GM19328 (cell line): ENCODE results near the gene POLR2J.

Source experiments
- ATAC-seq: cut with Tn5 transposase; IDR thresholded peaks from one replicate; pipeline ENCODE4 v1.9.1; 2021; ENCODE audit warnings: mild to moderate bottlenecking, moderate library complexity; ENCODE audit not compliant: unreplicated experiment

Gene POLR2J

DNA sequence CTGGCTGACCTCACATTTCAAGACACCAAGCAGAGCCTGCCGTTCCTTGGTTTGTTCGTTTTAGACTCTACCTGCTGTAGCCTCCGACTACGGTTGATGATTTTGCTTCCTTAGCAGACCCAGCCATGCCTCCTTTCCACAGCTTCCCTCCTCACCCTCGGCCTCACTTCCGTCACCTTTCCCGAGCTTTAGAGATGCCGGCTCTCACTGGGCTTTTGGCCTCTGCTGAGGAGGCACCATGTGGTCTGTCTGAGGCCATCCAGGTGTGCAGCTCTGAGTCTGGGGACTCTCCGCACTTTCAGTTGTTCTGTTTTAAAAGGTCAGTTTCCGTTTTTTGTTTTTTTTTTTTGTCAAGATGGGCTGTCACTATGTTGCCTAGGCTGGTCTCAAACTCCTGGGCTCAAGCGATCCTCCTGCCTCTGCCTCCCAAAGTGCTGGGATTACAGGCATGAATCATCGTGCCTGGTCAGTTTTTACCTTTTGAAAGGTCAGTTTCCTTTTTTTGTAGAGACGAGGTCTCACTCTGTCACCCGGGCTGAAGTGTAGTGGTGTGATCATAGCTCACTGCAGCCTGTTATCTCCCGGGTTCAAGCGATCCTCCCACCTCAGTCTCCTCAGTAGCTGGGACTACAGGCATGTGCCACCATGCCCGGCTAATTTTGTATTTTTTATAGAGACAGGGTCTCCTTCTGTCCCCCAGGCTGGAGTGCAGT, 33.6 kb downstream of the POLR2J start:
- peak; percentile 44 for ATAC-seq

DNA sequence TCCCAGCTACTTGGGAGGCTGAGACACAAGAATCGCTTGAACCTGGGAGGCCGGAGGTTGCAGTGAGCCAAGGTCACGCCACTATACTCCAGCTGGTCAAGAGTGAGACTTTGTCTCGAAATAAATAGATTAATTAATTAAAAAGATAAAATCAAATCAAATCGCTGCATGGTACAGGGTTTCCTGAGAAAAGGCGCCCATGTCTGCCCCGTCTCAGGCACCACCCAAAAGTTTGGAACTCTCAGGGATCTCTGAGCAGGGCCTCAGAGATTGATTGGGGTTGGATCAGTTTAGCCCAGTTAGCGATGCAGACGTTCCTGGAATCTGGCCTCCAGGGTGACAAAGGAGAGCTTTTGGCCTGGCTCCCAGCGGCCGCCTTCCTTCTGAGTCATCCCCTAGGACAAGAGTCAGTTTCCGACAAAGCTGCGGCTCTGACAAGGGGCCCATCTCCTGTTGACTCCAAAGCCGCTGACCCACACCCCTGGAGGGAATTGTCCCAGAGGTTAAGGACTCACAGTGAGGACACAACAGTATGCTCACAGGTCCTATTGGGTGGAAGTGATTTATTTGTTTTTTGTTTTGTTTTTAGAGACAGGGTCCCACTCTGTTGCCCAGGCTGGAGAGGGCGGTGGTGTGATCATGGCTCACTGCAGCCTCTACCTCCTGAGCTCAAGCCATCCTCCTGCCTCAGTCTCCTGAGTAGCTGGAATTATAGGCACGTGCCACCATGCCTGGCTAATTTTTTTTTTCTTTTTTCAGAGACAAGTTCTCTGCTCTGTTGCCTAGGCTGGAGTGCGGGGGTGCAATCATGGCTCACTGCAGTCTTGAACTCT, 38.5 kb downstream of the POLR2J start:
- ATAC-seq = no peak

GRCh38 chr7:102436118-102436517, 42.6 kb downstream of the POLR2J start:
- no peak for ATAC-seq

GRCh38 chr7:102434039-102434486, 44.7 kb downstream of the POLR2J start:
- no peak for ATAC-seq

DNA sequence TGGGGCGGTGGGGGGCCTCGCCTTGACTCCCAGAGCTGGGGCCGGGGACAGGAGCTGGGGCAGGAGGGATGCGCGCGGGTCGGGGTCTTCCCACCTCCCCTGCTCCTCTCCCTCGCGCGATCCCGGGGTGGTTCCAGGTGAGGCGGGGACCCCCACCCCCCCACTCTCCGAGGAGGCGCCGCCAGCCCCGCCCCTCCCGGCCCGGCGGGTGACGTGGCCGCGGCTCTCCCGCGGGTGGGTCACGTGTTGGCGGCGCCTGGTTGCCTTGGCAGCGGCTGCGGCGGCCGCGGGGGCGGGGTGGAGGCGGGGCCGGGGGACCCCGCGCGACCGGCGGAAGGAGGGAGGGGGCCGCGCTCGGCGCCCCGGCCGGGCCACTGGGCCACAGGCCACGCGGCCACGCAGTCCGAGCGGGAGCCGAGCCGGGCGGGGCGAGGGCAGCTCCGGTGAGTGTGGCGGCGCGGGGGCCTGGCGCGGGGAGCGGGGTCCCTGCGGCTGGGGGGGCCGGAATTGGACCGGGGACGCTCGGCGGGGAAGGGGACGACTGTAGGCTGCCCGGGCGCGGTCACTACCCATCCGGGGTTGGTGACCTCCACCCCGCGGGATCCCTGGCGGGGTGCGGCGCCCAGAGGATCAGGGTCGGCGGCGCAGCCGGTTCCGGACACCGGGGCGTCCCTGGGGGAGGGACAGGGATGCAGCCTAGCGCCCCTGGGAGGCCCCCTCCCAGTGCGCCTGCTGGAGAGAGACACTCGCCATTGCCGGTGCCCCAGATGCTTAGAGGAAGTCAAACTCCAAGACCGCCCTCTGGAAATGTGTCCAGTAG, 45.3 kb downstream of the POLR2J start, which contains the start of gene ORAI2:
Gene ORAI2, plus strand, starts transcription at position 357 of the 820 bp plus-strand sequence. CDS start 5,382 bp downstream, outside the sequence.
- peak; percentile 58 for ATAC-seq

DNA sequence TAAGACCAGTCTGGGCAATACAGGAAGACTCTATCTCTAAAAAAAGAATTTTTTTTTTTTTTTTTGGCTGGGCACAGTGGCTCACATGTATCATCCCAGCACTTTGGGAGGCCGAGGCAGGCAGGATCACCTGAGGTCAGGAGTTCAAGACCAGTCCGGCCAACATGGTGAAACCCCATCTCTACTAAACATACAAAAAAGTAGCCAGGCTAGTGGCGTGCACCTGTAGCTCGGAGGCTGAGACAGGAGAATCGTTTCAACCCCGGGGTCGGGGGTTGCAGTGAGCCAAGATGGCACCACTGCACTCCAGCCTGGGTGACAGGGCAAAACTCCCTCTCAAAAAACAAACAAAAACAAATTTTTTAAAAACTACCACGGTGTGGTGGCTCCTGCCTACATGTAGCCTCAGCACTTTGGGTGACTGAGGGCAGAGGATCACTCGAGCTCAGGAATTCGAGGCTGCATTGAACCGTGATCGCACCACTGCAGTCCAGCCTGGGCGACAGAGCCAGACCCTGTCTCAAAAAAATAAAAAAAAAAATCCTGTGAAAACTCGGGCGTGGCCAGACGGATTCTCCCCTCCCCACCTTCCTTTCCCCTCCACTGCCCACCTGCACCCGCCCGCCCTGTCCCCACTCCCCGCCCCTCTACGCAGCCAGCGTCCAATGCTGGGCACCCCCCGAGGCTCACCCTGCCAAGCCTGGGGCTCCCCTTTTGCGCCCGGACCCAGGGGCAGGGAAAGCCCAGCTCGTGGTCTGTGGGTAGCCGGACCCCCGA, 46.1 kb downstream of the POLR2J start:
- ATAC-seq = peak; percentile 14

DNA sequence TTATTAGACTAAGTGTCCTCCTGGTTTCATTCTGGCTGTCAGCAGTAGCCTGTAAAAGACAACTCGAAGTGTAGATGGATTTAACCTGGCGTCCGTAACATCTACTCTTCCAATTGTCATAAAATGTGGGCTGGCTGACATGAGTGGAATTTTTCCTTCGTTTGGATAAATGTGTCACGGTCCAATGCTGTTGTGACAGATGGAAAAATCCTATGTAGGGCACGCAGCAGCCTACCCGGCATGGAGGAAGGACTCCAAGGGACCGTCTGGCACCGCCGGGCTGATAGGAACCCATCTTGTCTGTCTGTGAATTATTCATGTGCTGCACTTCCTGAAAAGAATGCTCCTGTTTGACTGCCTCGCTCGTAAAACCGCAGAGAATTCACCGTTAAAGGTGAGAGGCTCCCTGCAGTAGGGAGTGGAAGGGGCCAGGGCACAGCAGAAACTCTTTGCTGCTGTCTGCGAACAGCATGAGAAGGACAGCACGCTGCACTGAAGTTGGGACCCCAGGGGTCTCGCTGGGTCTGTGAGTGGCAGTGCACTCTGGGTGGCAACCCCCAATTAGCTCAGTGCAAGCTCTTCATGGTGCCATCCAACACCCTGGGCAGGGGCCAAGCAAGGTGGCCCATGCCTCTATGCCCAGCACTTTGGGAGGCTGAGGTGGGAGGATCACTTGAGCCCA, 47.0 kb downstream of the POLR2J start:
- no peak for ATAC-seq

DNA sequence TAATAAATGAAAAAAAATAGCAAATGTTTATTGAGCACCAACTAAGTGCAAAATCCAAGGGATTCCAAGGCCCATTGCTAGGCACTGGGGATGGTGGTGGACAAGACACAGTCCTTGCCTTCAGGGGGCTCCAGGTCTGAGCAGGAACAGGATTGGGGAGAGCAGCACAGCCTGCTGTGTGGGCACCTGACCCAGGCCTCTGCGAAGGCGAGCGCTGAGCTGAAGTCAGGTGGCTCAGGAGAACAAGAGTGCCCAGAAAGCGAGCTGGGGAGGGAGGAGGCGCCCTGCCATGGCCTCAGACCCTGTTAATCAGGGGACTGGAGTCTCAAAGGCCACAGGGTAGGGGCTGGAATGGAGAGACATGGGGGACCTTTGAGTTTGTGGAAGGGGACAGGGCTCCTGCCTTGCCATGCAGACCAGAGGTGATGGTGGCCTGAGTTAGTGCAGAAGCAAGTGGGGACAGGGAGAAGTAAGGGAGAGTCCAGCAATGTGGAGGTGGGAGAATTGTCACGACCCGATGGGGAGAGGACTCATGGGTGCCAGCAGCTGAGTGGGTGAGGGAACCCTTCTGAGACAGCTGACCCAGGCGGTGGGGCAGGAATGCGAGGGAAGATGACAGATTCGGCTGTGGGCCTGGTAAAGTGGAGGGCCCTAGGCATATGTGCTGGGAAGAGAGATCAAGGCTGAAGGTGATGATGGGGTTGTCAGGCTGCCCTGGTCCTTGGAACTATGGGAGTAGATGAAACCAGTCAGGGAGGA, 49.4 kb downstream of the POLR2J start:
- no peak for ATAC-seq

DNA sequence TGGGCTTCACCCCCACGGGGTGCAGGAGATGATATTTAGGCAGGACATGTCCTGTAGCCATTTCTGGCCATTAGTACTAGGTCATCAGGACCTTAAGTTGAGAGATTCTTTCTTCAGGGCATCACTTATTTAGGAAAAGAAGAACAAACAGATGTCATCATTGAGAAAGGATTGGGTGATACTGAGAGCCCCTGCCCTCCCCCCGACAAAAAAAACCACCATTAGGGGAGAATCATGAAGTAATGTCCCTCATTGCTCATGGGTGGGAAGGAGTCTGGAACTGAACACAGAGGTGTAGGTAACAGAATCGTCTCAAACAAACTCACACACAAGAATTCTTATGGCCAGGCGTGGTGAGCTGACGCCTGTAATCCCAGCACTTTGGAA, 51.7 kb downstream of the POLR2J start:
- ATAC-seq = no peak

GRCh38 chr7:102426268-102427018, 52.3 kb downstream of the POLR2J start:
- ATAC-seq = peak; percentile 42

- ATAC-seq = peak; percentile 58
Measured at GRCh38 chr7:102425639-102426267, 53.0 kb downstream of the POLR2J start.

- no peak for ATAC-seq
Measured at GRCh38 chr7:102424787-102425218, 53.9 kb downstream of the POLR2J start.

DNA sequence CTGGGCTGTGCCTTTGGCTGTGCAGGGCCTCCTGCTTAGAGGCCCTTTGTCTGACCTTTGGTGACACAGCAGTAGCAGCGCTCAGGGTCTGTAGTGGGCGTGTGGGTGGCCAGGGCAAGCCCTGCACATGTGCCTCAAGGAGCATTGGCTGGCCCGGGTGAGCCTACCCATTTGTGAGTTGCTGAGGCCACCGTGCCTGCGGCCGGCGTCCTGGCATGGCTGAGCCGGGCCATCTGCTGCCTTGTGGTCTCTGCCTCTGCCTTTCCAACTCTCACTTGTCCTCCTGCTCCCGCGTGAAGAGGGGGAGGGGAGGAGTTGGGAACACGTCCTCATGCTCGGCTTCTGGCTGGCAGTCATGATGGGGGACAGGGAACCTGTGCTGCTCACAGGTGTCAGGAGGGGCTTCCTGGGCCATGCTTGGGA, 54.6 kb downstream of the POLR2J start:
- no peak for ATAC-seq
